Tibial artery (tissue), 4 donors: ENCODE results near the gene ADAMTS16.

Experiments
- DNase-seq, 2 donors: peaks; one replicate each; pipeline ENCODE4 v3.0.0-alpha.2; 2019
- H3K27ac ChIP-seq, 2 donors: fragments of 200-600 bp; sonication (generic) in 1 of 2; 1 replicate in 1 of 2; 2 replicates in 1 of 2; pipeline ENCODE4 v1.5.1; 2018 to 2019; ENCODE audit warnings: mild to moderate bottlenecking in 1 of 2
- H3K27me3 ChIP-seq, 2 donors: fragments of 200-600 bp; sonication (generic) in 1 of 2; one replicate each; pipeline versions ENCODE4 v1.5.1 to v1.6.0; 2016 to 2019
- H3K36me3 ChIP-seq, 3 donors: fragments of 200-600 bp; sonication (generic) in 2 of 3; one replicate each; pipeline ENCODE4 v1.5.1; 2016 to 2019; ENCODE audit warnings: mild to moderate bottlenecking in 2 of 3
- H3K4me1 ChIP-seq, 4 donors: fragments of 200-600 bp; sonication (generic) in 2 of 4; 1 replicate in 3 of 4; 2 replicates in 1 of 4; pipeline ENCODE4 v1.5.1; 2016 to 2019
- H3K4me3 ChIP-seq, 2 donors: fragments of 200-600 bp; sonication (generic) in 1 of 2; 1 replicate in 1 of 2; 2 replicates in 1 of 2; pipeline ENCODE4 v1.5.1; 2018 to 2019; ENCODE audit warnings: mild to moderate bottlenecking in 2 of 2
- H3K9me3 ChIP-seq, 3 donors: fragments of 200-600 bp; sonication (generic) in 1 of 3; one replicate each; pipeline ENCODE4 v1.5.1; 2016 to 2019
- CTCF ChIP-seq, 2 experiments: fragments of 200-600 bp in 1 of 2; fragments of 450-650 bp in 1 of 2; IDR thresholded peaks; one replicate each; pipeline ENCODE4 v1.5.1; 2017 to 2019; ENCODE audit warnings: antibody characterized with exemption in 2 of 2, mild to moderate bottlenecking in 1 of 2, moderate library complexity in 1 of 2
- intact Hi-C: fragments of 100-400 bp; cut with DNase I; formaldehyde crosslinking; loops from one replicate; pipeline ENCODE4 v1.15.0; 2023; ENCODE audit warnings: low total_unique reads

Gene ADAMTS16

GRCh38 chr5:5154733-5155132 is 14.6 kb downstream of the ADAMTS16 start:
- no peak for DNase-seq
- no peaks in the 10 kb centered on the region for H3K36me3 ChIP-seq
- H3K4me3 ChIP-seq = no peak overlapping the region
- H3K27ac ChIP-seq = no peak overlapping the region
- intact Hi-C loops = no loop called here
- H3K4me1 ChIP-seq = no peaks in the 10 kb centered on the region
- H3K27me3 ChIP-seq = no peaks in the 10 kb centered on the region
- no peak for TF ChIP-seq CTCF (IDR thresholded peaks at IDR 0.05)
- H3K9me3 ChIP-seq = no peaks in the 10 kb centered on the region

- no peak for TF ChIP-seq CTCF (IDR thresholded peaks at IDR 0.05)
- intact Hi-C loops = no loop called here
- no peaks in the 10 kb centered on the region for H3K9me3 ChIP-seq
- no peaks in the 10 kb centered on the region for H3K27me3 ChIP-seq
- DNase-seq = no peak
- no peaks in the 10 kb centered on the region for H3K36me3 ChIP-seq
- H3K27ac ChIP-seq = no peak overlapping the region
- no peaks in the 10 kb centered on the region for H3K4me1 ChIP-seq
- no peak overlapping the region for H3K4me3 ChIP-seq
These were observed 15.5 kb downstream of the ADAMTS16 start for GRCh38 chr5:5155617-5156016.

GRCh38 chr5:5156471-5157082 is 16.4 kb downstream of the ADAMTS16 start:
- Histone ChIP-seq H3K27me3 (no peaks in the 10 kb centered on the region), H3K9me3 (no peaks in the 10 kb centered on the region), H3K36me3 (no peaks in the 10 kb centered on the region), H3K4me1 (no peaks in the 10 kb centered on the region), H3K4me3 (no peak overlapping the region), H3K27ac (no peak overlapping the region)
- no peak for TF ChIP-seq CTCF (IDR thresholded peaks at IDR 0.05)
- intact Hi-C loops = no loop called here
- no peak for DNase-seq

- Histone ChIP-seq H3K9me3 (no peaks in the 10 kb centered on the region), H3K36me3 (no peaks in the 10 kb centered on the region), H3K27me3 (no peaks in the 10 kb centered on the region), H3K4me1 (no peaks in the 10 kb centered on the region), H3K4me3 (no peak overlapping the region), H3K27ac (no peak overlapping the region)
- intact Hi-C loops = no loop called here
- no peak for TF ChIP-seq CTCF (IDR thresholded peaks at IDR 0.05)
- no peak for DNase-seq
These were observed 18.4 kb downstream of the ADAMTS16 start for GRCh38 chr5:5158472-5158895.

- Histone ChIP-seq H3K27ac (no peak overlapping the region), H3K4me3 (no peak overlapping the region), H3K27me3 (no peaks in the 10 kb centered on the region), H3K36me3 (no peaks in the 10 kb centered on the region), H3K4me1 (no peaks in the 10 kb centered on the region), H3K9me3 (no peaks in the 10 kb centered on the region)
- no peak for TF ChIP-seq CTCF (IDR thresholded peaks at IDR 0.05)
- intact Hi-C loops = no loop called here
- DNase-seq = no peak
These were observed 19.4 kb downstream of the ADAMTS16 start for GRCh38 chr5:5159282-5160103.
